Activated T-helper 1 cell treated with Interleukin-2 at 50 U/mL for 16 hours (primary cell): ENCODE results near the gene FGFBP1.

ENCODE experiments used
- DNase-seq: peaks from one replicate; pipeline ENCODE4 v3.0.0-alpha.2; 2020; ENCODE audit warnings: low read depth

FGFBP1 gene

GRCh38 chr4:15938640-15939039, at the start of gene FGFBP1:
TSS of gene FGFBP1 (minus strand) at chr4:15938740. CDS start at chr4:15936632, 2,108 bp downstream.
- no peak for DNase-seq

GRCh38 chr4:15988222-15988621, 49.7 kb upstream of the FGFBP1 start:
- DNase-seq, result no peak

GRCh38 chr4:15986907-15987306, 48.4 kb upstream of the FGFBP1 start:
- no peak for DNase-seq

- no peak for DNase-seq
Observed at GRCh38 chr4:15983610-15984009, 45.1 kb upstream of the FGFBP1 start.

- DNase-seq, result no peak
Observed at GRCh38 chr4:15982842-15983524, 44.4 kb upstream of the FGFBP1 start.

- DNase-seq, result no peak
Observed at GRCh38 chr4:15976456-15977447, 38.2 kb upstream of the FGFBP1 start.

GRCh38 chr4:15971068-15971801, 32.7 kb upstream of the FGFBP1 start:
- DNase-seq, result no peak

- DNase-seq, result no peak
Observed at GRCh38 chr4:15968551-15969300, 30.2 kb upstream of the FGFBP1 start.

- no peak for DNase-seq
Observed at GRCh38 chr4:15965325-15965724, 26.8 kb upstream of the FGFBP1 start.

GRCh38 chr4:15964159-15964558, 25.6 kb upstream of the FGFBP1 start:
- no peak for DNase-seq

- no peak for DNase-seq
Observed at GRCh38 chr4:15963576-15963975, 25.0 kb upstream of the FGFBP1 start.

GRCh38 chr4:15963001-15963451, 24.5 kb upstream of the FGFBP1 start, which contains the start of gene FGFBP2:
TSS of gene FGFBP2 (minus strand) at chr4:15963175. CDS start at chr4:15963129, 46 bp downstream.
- DNase-seq, result peak; percentile 6

- no peak for DNase-seq
Observed at GRCh38 chr4:15961781-15962510, 23.4 kb upstream of the FGFBP1 start.

GRCh38 chr4:15958562-15958961, 20.0 kb upstream of the FGFBP1 start:
- no peak for DNase-seq

GRCh38 chr4:15956179-15956850, 17.8 kb upstream of the FGFBP1 start:
- peak; percentile 16 for DNase-seq

GRCh38 chr4:15955670-15956069, 17.1 kb upstream of the FGFBP1 start:
- DNase-seq, result no peak

- no peak for DNase-seq
Observed at GRCh38 chr4:15953625-15954024, 15.1 kb upstream of the FGFBP1 start.

- DNase-seq, result no peak
Observed at GRCh38 chr4:15951781-15952180, 13.2 kb upstream of the FGFBP1 start.

GRCh38 chr4:15948826-15949225, 10.3 kb upstream of the FGFBP1 start:
- DNase-seq, result no peak

- DNase-seq, result no peak
Observed at GRCh38 chr4:15947684-15948083, 9.1 kb upstream of the FGFBP1 start.
